ENCODE measurements around the gene ENC1. TPM values are rescaled to one million over a fixed set of nuclear protein-coding genes. Genes with fewer than 3 reads are reported as not detected.

ENC1 gene
- total RNA-seq, 1 experiment from 2014 or later = 7.9 TPM

- POLR2A ChIA-PET (ENCODE audit: low non-redundant PET) = no interaction called here
- Histone ChIP-seq H3K4me1 (ENCODE audit: insufficient read depth, low read length, poor library complexity, severe bottlenecking) (no peaks in the 10 kb centered on the region), H3K4me3 (ENCODE audit: low read depth, low read length, poor library complexity, severe bottlenecking) (no peak overlapping the region), H3K9me3 (ENCODE audit: low read depth, low read length, poor library complexity, severe bottlenecking) (no peaks in the 10 kb centered on the region), H3K27ac (ENCODE audit: low read depth, low read length, poor library complexity, severe bottlenecking) (no peak overlapping the region), H3K36me3 (ENCODE audit: insufficient read depth, low read length, poor library complexity, severe bottlenecking) (no peaks in the 10 kb centered on the region), H3K27me3 (replicated peaks; ENCODE audit: insufficient read depth, low read depth, low read length, poor library complexity) (no peaks in the 10 kb centered on the region)
- TF ChIP-seq, protein P1, sequence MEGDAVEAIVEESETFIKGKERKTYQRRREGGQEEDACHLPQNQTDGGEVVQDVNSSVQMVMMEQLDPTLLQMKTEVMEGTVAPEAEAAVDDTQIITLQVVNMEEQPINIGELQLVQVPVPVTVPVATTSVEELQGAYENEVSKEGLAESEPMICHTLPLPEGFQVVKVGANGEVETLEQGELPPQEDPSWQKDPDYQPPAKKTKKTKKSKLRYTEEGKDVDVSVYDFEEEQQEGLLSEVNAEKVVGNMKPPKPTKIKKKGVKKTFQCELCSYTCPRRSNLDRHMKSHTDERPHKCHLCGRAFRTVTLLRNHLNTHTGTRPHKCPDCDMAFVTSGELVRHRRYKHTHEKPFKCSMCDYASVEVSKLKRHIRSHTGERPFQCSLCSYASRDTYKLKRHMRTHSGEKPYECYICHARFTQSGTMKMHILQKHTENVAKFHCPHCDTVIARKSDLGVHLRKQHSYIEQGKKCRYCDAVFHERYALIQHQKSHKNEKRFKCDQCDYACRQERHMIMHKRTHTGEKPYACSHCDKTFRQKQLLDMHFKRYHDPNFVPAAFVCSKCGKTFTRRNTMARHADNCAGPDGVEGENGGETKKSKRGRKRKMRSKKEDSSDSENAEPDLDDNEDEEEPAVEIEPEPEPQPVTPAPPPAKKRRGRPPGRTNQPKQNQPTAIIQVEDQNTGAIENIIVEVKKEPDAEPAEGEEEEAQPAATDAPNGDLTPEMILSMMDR (conservative IDR thresholded peaks at IDR 0.05; ENCODE audit: low read depth, low read length) = no peak
- TF ChIP-seq EZH2 (IDR thresholded peaks at IDR 0.05; ENCODE audit: borderline replicate concordance, low read depth, low read length, poor library complexity, severe bottlenecking) = no peak
- intact Hi-C loops (cut with micrococcal nuclease; ENCODE audit: unreplicated experiment) = no loop called here
- no TSS peak for BruUV-seq (replicated peaks)
- no peak for DNase-seq (ENCODE audit: low spot score)
- CTCF ChIA-PET = no interaction called here
These were observed 53.7 kb downstream of the ENC1 start for GRCh38 chr5:74586856-74587255.

DNA sequence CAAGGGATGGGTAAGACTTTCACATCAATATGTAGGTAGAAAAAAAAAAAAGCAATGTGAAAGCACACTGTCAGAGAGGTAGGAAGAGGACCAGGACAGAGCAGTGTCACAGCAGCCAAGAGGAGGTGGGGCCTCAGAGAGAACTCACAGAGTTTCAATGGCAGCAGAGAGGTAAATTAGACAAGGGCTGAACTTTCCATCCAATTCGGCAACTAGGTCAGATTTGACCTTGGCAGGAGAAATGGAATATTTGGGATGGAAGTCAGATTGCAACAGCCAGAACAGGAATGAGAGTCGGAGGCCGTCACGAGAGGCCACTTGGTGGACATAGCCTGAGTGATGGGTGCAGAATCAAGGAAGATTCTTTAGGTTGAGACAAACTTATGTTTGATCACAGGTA, 57.7 kb downstream of the ENC1 start:
- Histone ChIP-seq H3K9me3 (ENCODE audit: low read depth, low read length, poor library complexity, severe bottlenecking) (no peaks in the 10 kb centered on the region), H3K4me1 (ENCODE audit: insufficient read depth, low read length, poor library complexity, severe bottlenecking) (no peaks in the 10 kb centered on the region), H3K4me3 (ENCODE audit: low read depth, low read length, poor library complexity, severe bottlenecking) (no peak overlapping the region), H3K27me3 (replicated peaks; ENCODE audit: insufficient read depth, low read depth, low read length, poor library complexity) (no peaks in the 10 kb centered on the region), H3K27ac (ENCODE audit: low read depth, low read length, poor library complexity, severe bottlenecking) (no peak overlapping the region), H3K36me3 (ENCODE audit: insufficient read depth, low read length, poor library complexity, severe bottlenecking) (no peaks in the 10 kb centered on the region)
- intact Hi-C loops (cut with micrococcal nuclease; ENCODE audit: unreplicated experiment) = no loop called here
- BruUV-seq (replicated peaks) = no TSS peak
- no peak for DNase-seq (ENCODE audit: low spot score)
- CTCF ChIA-PET = no interaction called here
- POLR2A ChIA-PET (ENCODE audit: low non-redundant PET) = no interaction called here
- TF ChIP-seq, protein P1 (conservative IDR thresholded peaks at IDR 0.05; ENCODE audit: low read depth, low read length) = no peak
- TF ChIP-seq EZH2 (IDR thresholded peaks at IDR 0.05; ENCODE audit: borderline replicate concordance, low read depth, low read length, poor library complexity, severe bottlenecking) = no peak

DNA sequence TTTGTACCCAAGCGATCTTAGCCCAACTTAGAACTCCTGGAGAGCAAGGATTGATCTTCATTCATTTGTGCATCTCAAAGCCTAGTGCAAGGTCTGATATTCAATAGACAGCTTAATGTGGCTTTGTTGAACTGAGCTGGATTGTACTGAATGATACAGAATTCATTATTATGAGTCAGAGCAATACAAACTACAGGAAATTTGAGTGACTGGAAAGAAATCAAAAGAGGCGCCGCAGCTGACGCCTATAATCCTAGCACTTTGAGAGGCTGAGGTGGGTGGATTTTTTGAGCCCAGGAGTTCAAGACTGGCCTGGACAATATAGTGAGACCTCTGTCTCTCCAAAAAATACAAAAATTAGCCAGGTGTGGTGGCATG, 58.6 kb downstream of the ENC1 start:
- no TSS peak for BruUV-seq (replicated peaks)
- Histone ChIP-seq H3K27ac (ENCODE audit: low read depth, low read length, poor library complexity, severe bottlenecking) (no peak overlapping the region), H3K9me3 (ENCODE audit: low read depth, low read length, poor library complexity, severe bottlenecking) (no peaks in the 10 kb centered on the region), H3K4me1 (ENCODE audit: insufficient read depth, low read length, poor library complexity, severe bottlenecking) (no peaks in the 10 kb centered on the region), H3K4me3 (ENCODE audit: low read depth, low read length, poor library complexity, severe bottlenecking) (no peak overlapping the region), H3K27me3 (replicated peaks; ENCODE audit: insufficient read depth, low read depth, low read length, poor library complexity) (no peaks in the 10 kb centered on the region), H3K36me3 (ENCODE audit: insufficient read depth, low read length, poor library complexity, severe bottlenecking) (no peaks in the 10 kb centered on the region)
- peak; percentile 19 for DNase-seq (ENCODE audit: low spot score)
- TF ChIP-seq, protein P1 (conservative IDR thresholded peaks at IDR 0.05; ENCODE audit: low read depth, low read length) = no peak
- no peak for TF ChIP-seq EZH2 (IDR thresholded peaks at IDR 0.05; ENCODE audit: borderline replicate concordance, low read depth, low read length, poor library complexity, severe bottlenecking)
- intact Hi-C loops (cut with micrococcal nuclease; ENCODE audit: unreplicated experiment) = no loop called here
- CTCF ChIA-PET = no interaction called here
- POLR2A ChIA-PET (ENCODE audit: low non-redundant PET) = no interaction called here
